Activated naive CD4-positive, alpha-beta T cell treated with anti-CD3 and anti-CD28 coated beads for 36 hours (primary cell): ENCODE results near the gene GPSM3. TPM values are rescaled to one million over a fixed set of nuclear protein-coding genes. Genes with fewer than 3 reads are reported as not detected.

Source experiments
- CTCF ChIA-PET: fragments of 350-600 bp; sonication (Branson Sonifier 250); formaldehyde crosslinking; loops from one replicate; lab custom pipeline; 2021; ENCODE audit warnings: antibody characterized with exemption; lab: Charles Lee
- DNase-seq: peaks from one replicate; pipeline ENCODE4 v3.0.0-alpha.2; 2020
- H3K27ac Mint-ChIP-seq: one replicate; pipeline ENCODE4 v1.8.0; 2021; ENCODE audit warnings: mild to moderate bottlenecking, mixed read lengths
- H3K27me3 Mint-ChIP-seq: one replicate; pipeline ENCODE4 v1.8.0; 2021; ENCODE audit warnings: low read depth, mixed read lengths
- H3K36me3 Mint-ChIP-seq: one replicate; pipeline ENCODE4 v1.8.0; 2021; ENCODE audit warnings: low read depth, mixed read lengths
- H3K4me1 Mint-ChIP-seq: one replicate; pipeline ENCODE4 v1.8.0; 2021; ENCODE audit warnings: low read depth, mixed read lengths
- H3K4me3 Mint-ChIP-seq: one replicate; pipeline ENCODE4 v1.8.0; 2021; ENCODE audit warnings: mild to moderate bottlenecking, moderate library complexity, mixed read lengths
- H3K9me3 Mint-ChIP-seq: one replicate; pipeline ENCODE4 v1.8.0; 2021; ENCODE audit warnings: mixed read lengths
- intact Hi-C: fragments of 100-400 bp; cut with micrococcal nuclease; formaldehyde crosslinking; loops from one replicate; pipeline ENCODE4 v1.15.1; 2023
- total RNA-seq, 2 experiments: library from RNA; stranded (reverse); gene quantifications; one replicate each; pipeline ENCODE4 v1.2.3, GENCODE V29; 2021

GPSM3 gene
- total RNA-seq = 10 to 100 TPM; 71.8 to 72.1 TPM

- peak within 1 kb of the TSS; percentile 99 for H3K27ac Mint-ChIP-seq
- H3K4me1 Mint-ChIP-seq = peaks cover 53% of the 10 kb centered on the region
- peak within 1 kb of the TSS; percentile 95 for H3K4me3 Mint-ChIP-seq
- peak; percentile 76 for DNase-seq
- CTCF ChIA-PET = interaction anchor here (0.5 to 1.4 kb wide), 5 partner anchors 33 to 233 kb away, joined by 3 to 6 read pairs (median 3); no protein-coding TSS in a partner anchor
- H3K27me3 Mint-ChIP-seq = no peaks in the 10 kb centered on the region
- no peaks in the 10 kb centered on the region for H3K9me3 Mint-ChIP-seq
- intact Hi-C loops = loop anchor here (5.0 to 10.0 kb wide), 4 partner anchors 455 to 1012 kb away; partner anchors contain the start of genes ATP6V1G2, CLIC1, DDX39B and HSD17B8
- peaks cover 23% of the 10 kb centered on the region for H3K36me3 Mint-ChIP-seq
Observed at GRCh38 chr6:32192608-32193039, at the start of gene GPSM3. Gene GPSM3 (minus strand): TSS chr6:32192643. CDS start chr6:32192513, 130 bp downstream.

GRCh38 chr6:32240686-32241085 lies 48.2 kb upstream of the GPSM3 start:
- H3K9me3 Mint-ChIP-seq = no peaks in the 10 kb centered on the region
- no peaks in the 10 kb centered on the region for H3K36me3 Mint-ChIP-seq
- no peak for DNase-seq
- H3K27ac Mint-ChIP-seq = no peak overlapping the region
- no peaks in the 10 kb centered on the region for H3K27me3 Mint-ChIP-seq
- CTCF ChIA-PET = interaction anchor here (0.8 kb wide), 1 partner anchor 9 kb away, joined by 3 read pairs; no protein-coding TSS in a partner anchor
- intact Hi-C loops = loop anchor here (10.0 kb wide), 1 partner anchor 554 kb away; no protein-coding TSS in a partner anchor
- H3K4me1 Mint-ChIP-seq = peaks cover 28% of the 10 kb centered on the region
- no peak overlapping the region for H3K4me3 Mint-ChIP-seq

GRCh38 chr6:32239462-32239861 lies 47.0 kb upstream of the GPSM3 start:
- Mint-ChIP-seq H3K4me1 (peaks cover 23% of the 10 kb centered on the region), H3K27ac (no peak overlapping the region), H3K27me3 (no peaks in the 10 kb centered on the region), H3K9me3 (no peaks in the 10 kb centered on the region), H3K36me3 (no peaks in the 10 kb centered on the region), H3K4me3 (no peak overlapping the region)
- intact Hi-C loops = no loop called here
- CTCF ChIA-PET = interaction anchor here (0.9 kb wide), 1 partner anchor 174 kb away, joined by 4 read pairs; no protein-coding TSS in a partner anchor
- DNase-seq = no peak

- no peaks in the 10 kb centered on the region for H3K27me3 Mint-ChIP-seq
- H3K4me3 Mint-ChIP-seq = no peak overlapping the region
- no peaks in the 10 kb centered on the region for H3K4me1 Mint-ChIP-seq
- intact Hi-C loops = no loop called here
- CTCF ChIA-PET = no interaction called here
- H3K27ac Mint-ChIP-seq = no peak overlapping the region
- no peaks in the 10 kb centered on the region for H3K36me3 Mint-ChIP-seq
- no peaks in the 10 kb centered on the region for H3K9me3 Mint-ChIP-seq
- peak; percentile 27 for DNase-seq
Observed at GRCh38 chr6:32234934-32235333, 42.5 kb upstream of the GPSM3 start.

- CTCF ChIA-PET = interaction anchor here (0.7 kb wide), 1 partner anchor 34 kb away, joined by 3 read pairs; the partner anchor contains the start of gene GPSM3
- Mint-ChIP-seq H3K27ac (no peak overlapping the region), H3K9me3 (no peaks in the 10 kb centered on the region), H3K27me3 (no peaks in the 10 kb centered on the region), H3K4me3 (no peak overlapping the region), H3K4me1 (peaks cover 16% of the 10 kb centered on the region), H3K36me3 (no peaks in the 10 kb centered on the region)
- no peak for DNase-seq
- intact Hi-C loops = no loop called here
Observed at GRCh38 chr6:32226434-32226833, 34.0 kb upstream of the GPSM3 start.

GRCh38 chr6:32224696-32225095 lies 32.3 kb upstream of the GPSM3 start:
- no peak overlapping the region for H3K27ac Mint-ChIP-seq
- no peak overlapping the region for H3K4me3 Mint-ChIP-seq
- no peaks in the 10 kb centered on the region for H3K9me3 Mint-ChIP-seq
- no peak for DNase-seq
- intact Hi-C loops = no loop called here
- no peaks in the 10 kb centered on the region for H3K36me3 Mint-ChIP-seq
- CTCF ChIA-PET = no interaction called here
- H3K27me3 Mint-ChIP-seq = no peaks in the 10 kb centered on the region
- peaks cover 16% of the 10 kb centered on the region for H3K4me1 Mint-ChIP-seq

- no peak within 1 kb of the TSS for H3K4me3 Mint-ChIP-seq
- no peaks in the 10 kb centered on the region for H3K36me3 Mint-ChIP-seq
- no peaks in the 10 kb centered on the region for H3K27me3 Mint-ChIP-seq
- CTCF ChIA-PET = no interaction called here
- peaks cover 16% of the 10 kb centered on the region for H3K4me1 Mint-ChIP-seq
- no peaks in the 10 kb centered on the region for H3K9me3 Mint-ChIP-seq
- no peak for DNase-seq
- intact Hi-C loops = no loop called here
- H3K27ac Mint-ChIP-seq = no peak within 1 kb of the TSS
Observed at GRCh38 chr6:32223258-32224235, 31.1 kb upstream of the GPSM3 start, which contains the start of gene NOTCH4. Gene NOTCH4 (minus strand): TSS chr6:32224067. CDS start chr6:32223928, 139 bp downstream.

- no peak overlapping the region for H3K4me3 Mint-ChIP-seq
- no peak overlapping the region for H3K27ac Mint-ChIP-seq
- CTCF ChIA-PET = no interaction called here
- H3K4me1 Mint-ChIP-seq = peaks cover 16% of the 10 kb centered on the region
- no peaks in the 10 kb centered on the region for H3K9me3 Mint-ChIP-seq
- no peak for DNase-seq
- intact Hi-C loops = no loop called here
- H3K36me3 Mint-ChIP-seq = no peaks in the 10 kb centered on the region
- no peaks in the 10 kb centered on the region for H3K27me3 Mint-ChIP-seq
Observed at GRCh38 chr6:32222333-32223230, 30.1 kb upstream of the GPSM3 start.

- CTCF ChIA-PET = no interaction called here
- H3K4me1 Mint-ChIP-seq = peaks cover 16% of the 10 kb centered on the region
Observed at GRCh38 chr6:32220021-32220420, 27.6 kb upstream of the GPSM3 start.

GRCh38 chr6:32218167-32218566 lies 25.7 kb upstream of the GPSM3 start:
- Mint-ChIP-seq H3K9me3 (no peaks in the 10 kb centered on the region), H3K36me3 (no peaks in the 10 kb centered on the region), H3K27ac (no peak overlapping the region), H3K4me3 (no peak overlapping the region), H3K27me3 (no peaks in the 10 kb centered on the region), H3K4me1 (peaks cover 10% of the 10 kb centered on the region)
- DNase-seq = no peak
- intact Hi-C loops = no loop called here
- CTCF ChIA-PET = interaction anchor here (1.0 to 1.2 kb wide), 2 partner anchors 102 to 483 kb away, joined by 3 to 4 read pairs; no protein-coding TSS in a partner anchor

More at GRCh38 chr6:32220021-32220420, 27.6 kb upstream of the GPSM3 start:
- Mint-ChIP-seq H3K4me3 (no peak overlapping the region), H3K9me3 (no peaks in the 10 kb centered on the region), H3K36me3 (no peaks in the 10 kb centered on the region), H3K27me3 (no peaks in the 10 kb centered on the region), H3K27ac (no peak overlapping the region)
- DNase-seq = no peak
- intact Hi-C loops = no loop called here

GRCh38 chr6:32216998-32217397 lies 24.6 kb upstream of the GPSM3 start:
- Mint-ChIP-seq H3K9me3 (no peaks in the 10 kb centered on the region), H3K36me3 (no peaks in the 10 kb centered on the region), H3K27me3 (no peaks in the 10 kb centered on the region), H3K4me3 (no peak overlapping the region), H3K27ac (no peak overlapping the region), H3K4me1 (no peaks in the 10 kb centered on the region)
- DNase-seq = no peak
- CTCF ChIA-PET = no interaction called here
- intact Hi-C loops = no loop called here

GRCh38 chr6:32216285-32216684 lies 23.8 kb upstream of the GPSM3 start:
- intact Hi-C loops = no loop called here

More at GRCh38 chr6:32216285-32216684, 23.8 kb upstream of the GPSM3 start:
- H3K4me1 Mint-ChIP-seq = no peaks in the 10 kb centered on the region
- H3K4me3 Mint-ChIP-seq = no peak overlapping the region
- no peaks in the 10 kb centered on the region for H3K9me3 Mint-ChIP-seq
- no peaks in the 10 kb centered on the region for H3K27me3 Mint-ChIP-seq
- no peak for DNase-seq
- CTCF ChIA-PET = no interaction called here
- H3K36me3 Mint-ChIP-seq = no peaks in the 10 kb centered on the region
- H3K27ac Mint-ChIP-seq = no peak overlapping the region
